GM18873 (cell line): ENCODE results near the gene DNAJB4.
"Not testable (repeated sequence)": the region's sequence is repeated elsewhere in the genome, so short reads cannot be mapped to it uniquely, and the experiment has no call there.

Experiments
- ATAC-seq: cut with Tn5 transposase; IDR thresholded peaks from one replicate; pipeline ENCODE4 v1.9.1; 2021; ENCODE audit warnings: mild to moderate bottlenecking, moderate library complexity, moderate number of reproducible peaks; ENCODE audit not compliant: unreplicated experiment, low FRiP score

The DNAJB4 gene

GRCh38 chr1:78058670-78059069 is 53.9 kb downstream of the DNAJB4 start:
- no peak for ATAC-seq

- no peak for ATAC-seq
These were observed 56.3 kb downstream of the DNAJB4 start for GRCh38 chr1:78060857-78061563.

GRCh38 chr1:78061825-78062523 is 57.2 kb downstream of the DNAJB4 start:
- no peak for ATAC-seq

- ATAC-seq = not testable (repeated sequence)
These were observed 60.1 kb downstream of the DNAJB4 start for GRCh38 chr1:78064886-78065285.
